ENCODE measurements around the gene OFD1. TPM values are rescaled to one million over a fixed set of nuclear protein-coding genes. Genes with fewer than 3 reads are reported as not detected.

Gene OFD1
- polyA plus RNA-seq, 1 of the 3 experiments (the other 2 are of a cell fraction) = 13.4 TPM

- Histone ChIP-seq H3K9me2 (no peaks in the 10 kb centered on the region), H3K36me3 (replicated peaks in 1 of 2; ENCODE audit: control insufficient read depth in 1 of 2, insufficient read depth in 2 of 2, low read length in 1 of 2) (no peaks in the 10 kb centered on the region), H3K4me3 (ENCODE audit: low read depth in 2 of 2, low read length in 1 of 2) (no peak overlapping the region), H3F3A (replicated peaks; ENCODE audit: insufficient read depth) (no peaks in the 10 kb centered on the region), H4K20me1 (ENCODE audit: insufficient read depth) (peaks cover 49% of the 10 kb centered on the region), H3K4me1 (ENCODE audit: control insufficient read depth in 1 of 2, insufficient read depth in 2 of 2, low read depth in 1 of 2, low read length in 1 of 2) (peaks cover 2 to 35% of the 10 kb centered on the region in 2 experiments), H2AFZ (ENCODE audit: low read depth) (no peak overlapping the region), H3K79me2 (ENCODE audit: insufficient read depth) (peaks cover 94% of the 10 kb centered on the region), H3K9ac (no peak overlapping the region), H3K27ac (ENCODE audit: low read depth in 2 of 2, low read length in 1 of 2) (no peak overlapping the region), H3K27me3 (ENCODE audit: insufficient read depth) (no peaks in the 10 kb centered on the region), H3K4me2 (peak overlapping the region; percentile 10; the same call in 1 of the 2 replicates), H3K9me3 (no peaks in the 10 kb centered on the region)
- no peak for TF ChIP-seq FOXM1 (IDR thresholded peaks at IDR 0.05; ENCODE audit: low read depth)
- no peak for TF ChIP-seq CHD2 (IDR thresholded peaks at IDR 0.05; ENCODE audit: low read length, partially characterized antibody)
- no peak for TF ChIP-seq TCF12 (IDR thresholded peaks at IDR 0.05)
- TF ChIP-seq CTCF (IDR thresholded peaks at IDR 0.05) = no peak
- TF ChIP-seq USF2 (IDR thresholded peaks at IDR 0.05; ENCODE audit: borderline replicate concordance, low read depth, low read length) = no peak
- no peak for TF ChIP-seq SIN3A (IDR thresholded peaks at IDR 0.05; ENCODE audit: borderline replicate concordance, low read depth, low read length)
- ChIA-PET CTCF (no interaction called here), POLR2A (no interaction called here)
- 68% methylated on average over 2 of the region's 2 CpGs for WGBS (ENCODE audit: low lambda C conversion rate)
- DNase-seq = no peak
Measured at GRCh38 chrX:13694359-13694758, 40.2 kb upstream of the OFD1 start.

- H3K4me2 ChIP-seq = no peak overlapping the region
- H3K9me3 ChIP-seq = no peaks in the 10 kb centered on the region
- no peak overlapping the region for H2AFZ ChIP-seq (ENCODE audit: low read depth)
- no peak for TF ChIP-seq CTCF (IDR thresholded peaks at IDR 0.05)
- TF ChIP-seq TAF1 (IDR thresholded peaks at IDR 0.05; ENCODE audit: borderline replicate concordance, low read depth, low read length) = no peak
- TF ChIP-seq REST (IDR thresholded peaks at IDR 0.05; ENCODE audit: low read depth, low read length) = no peak
- no peak for TF ChIP-seq ELF1 (IDR thresholded peaks at IDR 0.05)
- no peak for TF ChIP-seq POLR2AphosphoS5 (IDR thresholded peaks at IDR 0.05; ENCODE audit: low read depth, low read length)
- H3K4me1 ChIP-seq (ENCODE audit: control insufficient read depth in 1 of 2, insufficient read depth in 2 of 2, low read depth in 1 of 2, low read length in 1 of 2) = peaks cover 2 to 35% of the 10 kb centered on the region in 2 experiments
- H3K79me2 ChIP-seq (ENCODE audit: insufficient read depth) = peaks cover 91% of the 10 kb centered on the region
- H4K20me1 ChIP-seq (ENCODE audit: insufficient read depth) = peaks cover 52% of the 10 kb centered on the region
- no peak overlapping the region for H3K27ac ChIP-seq (ENCODE audit: low read depth in 2 of 2, low read length in 1 of 2)
- DNase-seq = no peak
- CTCF ChIA-PET = no interaction called here
- H3K27me3 ChIP-seq (ENCODE audit: insufficient read depth) = no peaks in the 10 kb centered on the region
- H3K36me3 ChIP-seq (replicated peaks in 1 of 2; ENCODE audit: control insufficient read depth in 1 of 2, insufficient read depth in 2 of 2, low read length in 1 of 2) = no peaks in the 10 kb centered on the region
- 98% methylated on average over 8 of the region's 8 CpGs for WGBS (ENCODE audit: low lambda C conversion rate)
- H3K4me3 ChIP-seq (ENCODE audit: low read depth in 2 of 2, low read length in 1 of 2) = no peak overlapping the region
- H3K9me2 ChIP-seq = no peaks in the 10 kb centered on the region
- no peak overlapping the region for H3K9ac ChIP-seq
- no peaks in the 10 kb centered on the region for H3F3A ChIP-seq (replicated peaks; ENCODE audit: insufficient read depth)
- POLR2A ChIA-PET = no interaction called here
Measured at GRCh38 chrX:13694983-13695382, 39.6 kb upstream of the OFD1 start.
